Measurements from ENCODE around the gene BPGM. TPM values are rescaled to one million over a fixed set of nuclear protein-coding genes. Genes with fewer than 3 reads are reported as not detected.

The BPGM gene
- total and polyA plus RNA-seq, 9 of the 15 experiments (the other 6 are each of a cell fraction or from before 2014, with no cell fraction given) = 14.1 to 46.1 (median 21.2) TPM

DNA sequence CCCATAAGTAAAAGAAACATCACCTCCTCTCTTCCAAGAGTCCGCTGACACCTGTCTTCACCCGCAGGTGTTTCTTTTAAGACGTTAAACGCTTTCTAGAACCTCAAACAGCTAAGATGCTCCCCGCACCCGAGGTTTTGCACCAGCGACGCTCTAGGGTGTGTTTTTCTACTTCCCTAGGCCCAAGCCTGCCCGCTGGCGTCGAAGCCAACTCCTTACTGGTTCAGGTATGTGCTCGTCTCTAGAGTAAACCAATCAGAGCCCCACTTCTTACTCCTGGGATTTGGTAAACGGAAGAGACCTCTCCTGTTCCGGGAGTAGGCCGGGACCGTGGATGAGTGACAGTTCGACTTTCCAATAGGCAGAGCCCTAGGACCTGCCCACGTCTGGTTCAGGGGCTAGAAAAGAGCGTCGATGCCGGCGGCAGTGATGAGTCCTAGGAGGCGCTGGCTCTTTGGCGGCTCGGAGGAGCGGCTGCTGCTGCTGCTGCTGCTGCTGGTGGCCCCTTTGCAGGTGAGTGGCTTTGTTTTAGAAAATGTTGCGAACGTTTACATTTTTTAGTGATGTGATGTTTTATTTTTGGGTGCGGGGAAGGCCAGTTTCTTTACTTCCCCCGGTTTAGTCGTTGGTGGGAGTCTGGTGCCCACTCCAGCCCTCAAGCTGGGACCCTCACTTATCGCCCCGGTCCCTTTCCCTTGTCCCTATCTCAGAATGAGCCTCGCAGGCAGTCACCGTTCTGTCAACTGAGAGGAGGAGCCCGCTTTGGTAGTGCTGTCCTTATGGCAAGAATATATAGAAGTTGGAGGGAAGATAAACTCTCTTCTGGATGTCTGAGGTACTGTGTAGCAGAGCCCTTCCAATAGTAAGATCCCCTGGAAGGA is at the start of gene BPGM (continued):
- peak; percentile 48 for TF ChIP-seq MAFK (IDR thresholded peaks at IDR 0.05; ENCODE audit: low read length)
- TF ChIP-seq, protein P1, sequence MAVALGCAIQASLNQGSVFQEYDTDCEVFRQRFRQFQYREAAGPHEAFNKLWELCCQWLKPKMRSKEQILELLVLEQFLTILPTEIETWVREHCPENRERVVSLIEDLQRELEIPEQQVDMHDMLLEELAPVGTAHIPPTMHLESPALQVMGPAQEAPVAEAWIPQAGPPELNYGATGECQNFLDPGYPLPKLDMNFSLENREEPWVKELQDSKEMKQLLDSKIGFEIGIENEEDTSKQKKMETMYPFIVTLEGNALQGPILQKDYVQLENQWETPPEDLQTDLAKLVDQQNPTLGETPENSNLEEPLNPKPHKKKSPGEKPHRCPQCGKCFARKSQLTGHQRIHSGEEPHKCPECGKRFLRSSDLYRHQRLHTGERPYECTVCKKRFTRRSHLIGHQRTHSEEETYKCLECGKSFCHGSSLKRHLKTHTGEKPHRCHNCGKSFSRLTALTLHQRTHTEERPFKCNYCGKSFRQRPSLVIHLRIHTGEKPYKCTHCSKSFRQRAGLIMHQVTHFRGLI (CRISPR knock-in tag; IDR thresholded peaks at IDR 0.05) = no peak
- TF ChIP-seq, protein P2, sequence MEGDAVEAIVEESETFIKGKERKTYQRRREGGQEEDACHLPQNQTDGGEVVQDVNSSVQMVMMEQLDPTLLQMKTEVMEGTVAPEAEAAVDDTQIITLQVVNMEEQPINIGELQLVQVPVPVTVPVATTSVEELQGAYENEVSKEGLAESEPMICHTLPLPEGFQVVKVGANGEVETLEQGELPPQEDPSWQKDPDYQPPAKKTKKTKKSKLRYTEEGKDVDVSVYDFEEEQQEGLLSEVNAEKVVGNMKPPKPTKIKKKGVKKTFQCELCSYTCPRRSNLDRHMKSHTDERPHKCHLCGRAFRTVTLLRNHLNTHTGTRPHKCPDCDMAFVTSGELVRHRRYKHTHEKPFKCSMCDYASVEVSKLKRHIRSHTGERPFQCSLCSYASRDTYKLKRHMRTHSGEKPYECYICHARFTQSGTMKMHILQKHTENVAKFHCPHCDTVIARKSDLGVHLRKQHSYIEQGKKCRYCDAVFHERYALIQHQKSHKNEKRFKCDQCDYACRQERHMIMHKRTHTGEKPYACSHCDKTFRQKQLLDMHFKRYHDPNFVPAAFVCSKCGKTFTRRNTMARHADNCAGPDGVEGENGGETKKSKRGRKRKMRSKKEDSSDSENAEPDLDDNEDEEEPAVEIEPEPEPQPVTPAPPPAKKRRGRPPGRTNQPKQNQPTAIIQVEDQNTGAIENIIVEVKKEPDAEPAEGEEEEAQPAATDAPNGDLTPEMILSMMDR (IDR thresholded peaks at IDR 0.05 in 2 of 3, conservative IDR thresholded peaks at IDR 0.05 in 1 of 3; ENCODE audit: insufficient read depth in 2 of 3, low read depth in 1 of 3, low read length in 3 of 3) = peak; percentile 63 to 71 (median 66)
- peak; percentile 82 for TF ChIP-seq CREB1 (IDR thresholded peaks at IDR 0.05)
- peak; percentile 76 for TF ChIP-seq CREB1 (CRISPR knock-in tag; IDR thresholded peaks at IDR 0.05)
- no peak for TF ChIP-seq SAFB (IDR thresholded peaks at IDR 0.05; ENCODE audit: borderline replicate concordance, low read depth, low read length)
- TF ChIP-seq U2AF2 (optimal IDR thresholded peaks at IDR 0.05; ENCODE audit: low read depth, low read length) = no peak
- TF ChIP-seq CBX3 (IDR thresholded peaks at IDR 0.05; ENCODE audit: borderline replicate concordance in 1 of 2, low read length in 2 of 2) = peak in 1 of 2 experiments; percentile 22; a peak in 2 of 3 replicates
- peak; percentile 57; the same call in 1 of the 2 replicates for TF ChIP-seq BHLHE40 (IDR thresholded peaks at IDR 0.05; ENCODE audit: low read length)
- no peak for TF ChIP-seq ZNF324 (CRISPR knock-in tag; IDR thresholded peaks at IDR 0.05)
- no peak for TF ChIP-seq DACH1 (IDR thresholded peaks at IDR 0.05; ENCODE audit: partially characterized antibody)
- TF ChIP-seq NFE2 (IDR thresholded peaks at IDR 0.05; ENCODE audit: low read depth) = no peak
- no peak for TF ChIP-seq FIP1L1 (IDR thresholded peaks at IDR 0.05; ENCODE audit: low read depth, low read length, poor library complexity, severe bottlenecking)
- TF ChIP-seq, protein P3, sequence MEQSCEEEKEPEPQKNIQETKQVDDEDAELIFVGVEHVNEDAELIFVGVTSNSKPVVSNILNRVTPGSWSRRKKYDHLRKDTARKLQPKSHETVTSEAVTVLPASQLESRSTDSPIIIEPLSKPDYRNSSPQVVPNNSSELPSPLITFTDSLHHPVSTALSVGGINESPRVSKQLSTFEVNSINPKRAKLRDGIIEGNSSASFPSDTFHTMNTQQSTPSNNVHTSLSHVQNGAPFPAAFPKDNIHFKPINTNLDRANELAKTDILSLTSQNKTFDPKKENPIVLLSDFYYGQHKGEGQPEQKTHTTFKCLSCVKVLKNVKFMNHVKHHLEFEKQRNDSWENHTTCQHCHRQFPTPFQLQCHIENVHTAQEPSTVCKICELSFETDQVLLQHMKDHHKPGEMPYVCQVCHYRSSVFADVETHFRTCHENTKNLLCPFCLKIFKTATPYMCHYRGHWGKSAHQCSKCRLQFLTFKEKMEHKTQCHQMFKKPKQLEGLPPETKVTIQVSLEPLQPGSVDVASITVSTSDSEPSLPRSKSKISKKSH (CRISPR knock-in tag; IDR thresholded peaks at IDR 0.05) = no peak
- TF ChIP-seq, protein P4, sequence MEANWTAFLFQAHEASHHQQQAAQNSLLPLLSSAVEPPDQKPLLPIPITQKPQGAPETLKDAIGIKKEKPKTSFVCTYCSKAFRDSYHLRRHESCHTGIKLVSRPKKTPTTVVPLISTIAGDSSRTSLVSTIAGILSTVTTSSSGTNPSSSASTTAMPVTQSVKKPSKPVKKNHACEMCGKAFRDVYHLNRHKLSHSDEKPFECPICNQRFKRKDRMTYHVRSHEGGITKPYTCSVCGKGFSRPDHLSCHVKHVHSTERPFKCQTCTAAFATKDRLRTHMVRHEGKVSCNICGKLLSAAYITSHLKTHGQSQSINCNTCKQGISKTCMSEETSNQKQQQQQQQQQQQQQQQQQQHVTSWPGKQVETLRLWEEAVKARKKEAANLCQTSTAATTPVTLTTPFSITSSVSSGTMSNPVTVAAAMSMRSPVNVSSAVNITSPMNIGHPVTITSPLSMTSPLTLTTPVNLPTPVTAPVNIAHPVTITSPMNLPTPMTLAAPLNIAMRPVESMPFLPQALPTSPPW (CRISPR knock-in tag; IDR thresholded peaks at IDR 0.05) = peak; percentile 63
- no peak for TF ChIP-seq ZNF217 (CRISPR knock-in tag; IDR thresholded peaks at IDR 0.05)
- no peak for TF ChIP-seq RNF2 (IDR thresholded peaks at IDR 0.05)
- TF ChIP-seq, protein P5, sequence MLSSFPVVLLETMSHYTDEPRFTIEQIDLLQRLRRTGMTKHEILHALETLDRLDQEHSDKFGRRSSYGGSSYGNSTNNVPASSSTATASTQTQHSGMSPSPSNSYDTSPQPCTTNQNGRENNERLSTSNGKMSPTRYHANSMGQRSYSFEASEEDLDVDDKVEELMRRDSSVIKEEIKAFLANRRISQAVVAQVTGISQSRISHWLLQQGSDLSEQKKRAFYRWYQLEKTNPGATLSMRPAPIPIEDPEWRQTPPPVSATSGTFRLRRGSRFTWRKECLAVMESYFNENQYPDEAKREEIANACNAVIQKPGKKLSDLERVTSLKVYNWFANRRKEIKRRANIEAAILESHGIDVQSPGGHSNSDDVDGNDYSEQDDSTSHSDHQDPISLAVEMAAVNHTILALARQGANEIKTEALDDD (IDR thresholded peaks at IDR 0.05) = peak; percentile 26; the same call in 1 of the 2 replicates
- no peak; the same call in 1 of the 2 replicates for TF ChIP-seq KAT7 (CRISPR knock-in tag; IDR thresholded peaks at IDR 0.05; ENCODE audit: borderline replicate concordance)
- TF ChIP-seq CC2D1A (IDR thresholded peaks at IDR 0.05) = peak; percentile 78
- peak; percentile 90 for TF ChIP-seq KDM5B (IDR thresholded peaks at IDR 0.05; ENCODE audit: insufficient replicate concordance, low read depth, low read length)

Measured in K562 (cell line).